OCI-LY3 (cell line): ENCODE data around the gene ACBD6.

Experiments
- H2AFZ ChIP-seq: fragments of 200-600, 300-600 bp; shearing (Covaris generic); 2 replicates; pipeline ENCODE4 v1.6.0; 2014; ENCODE audit warnings: antibody characterized with exemption, low read depth, low read length
- H3K27ac ChIP-seq: fragments of 200-600, 300-600 bp; sonication (generic); 2 replicates; pipeline ENCODE4 v1.5.1; 2014; ENCODE audit warnings: mild to moderate bottlenecking, low read length, moderate library complexity, mixed read lengths
- H3K27me3 ChIP-seq: fragments of 200-600, 300-600 bp; sonication (generic); 2 replicates; pipeline ENCODE4 v1.6.1; 2014; ENCODE audit warnings: low read depth, low read length, mixed read lengths
- H3K36me3 ChIP-seq: fragments of 200-600, 300-600 bp; sonication (generic); replicated peaks from 2 replicates; pipeline ENCODE3; 2014; ENCODE audit warnings: low read depth, low read length, mixed read lengths
- H3K4me1 ChIP-seq: fragments of 300-600, 200-600 bp; sonication (generic); 2 replicates; pipeline ENCODE4 v1.6.1; 2014; ENCODE audit warnings: low read length, mixed read lengths
- H3K4me2 ChIP-seq: fragments of 200-600, 300-600 bp; sonication (generic); 2 replicates; pipeline ENCODE4 v1.6.1; 2014; ENCODE audit warnings: low read length, mixed read lengths
- H3K4me3 ChIP-seq: fragments of 300-600, 200-600 bp; sonication (generic); 2 replicates; pipeline ENCODE4 v1.5.1; 2014; ENCODE audit warnings: antibody characterized with exemption, mild to moderate bottlenecking, low read length, moderate library complexity
- H3K79me2 ChIP-seq: fragments of 300-600, 200-600 bp; shearing (Covaris generic); 2 replicates; pipeline ENCODE4 v1.6.1; 2014; ENCODE audit warnings: mild to moderate bottlenecking, low read length, mixed read lengths
- H3K9ac ChIP-seq: fragments of 300-600, 200-600 bp; shearing (Covaris generic); 2 replicates; pipeline ENCODE4 v1.6.0; 2014; ENCODE audit warnings: mild to moderate bottlenecking, low read length, moderate library complexity
- H3K9me3 ChIP-seq: fragments of 200-600, 300-600 bp; shearing (Covaris generic); 2 replicates; pipeline ENCODE4 v1.6.1; 2014; ENCODE audit warnings: low read length, mixed read lengths; ENCODE audit not compliant: insufficient read depth
- H4K20me1 ChIP-seq: fragments of 200-600, 300-600 bp; sonication (generic); 2 replicates; pipeline ENCODE4 v1.6.1; 2016; ENCODE audit warnings: low read length, mixed read lengths; ENCODE audit not compliant: insufficient read depth
- EZH2phosphoT487 ChIP-seq: fragments of 200-600 bp; shearing (Covaris generic); IDR thresholded peaks from 2 replicates; pipeline ENCODE4 v1.6.1; 2018; ENCODE audit warnings: antibody characterized with exemption, mixed run types, low read depth
- TF ChIP-seq, protein P1 (sequence below): fragments of 200-600, 300-600 bp; sonication (generic); IDR thresholded peaks from 2 replicates; pipeline ENCODE4 v1.5.1; 2014; ENCODE audit warnings: antibody characterized with exemption, low read length, low read depth

Gene ACBD6

DNA sequence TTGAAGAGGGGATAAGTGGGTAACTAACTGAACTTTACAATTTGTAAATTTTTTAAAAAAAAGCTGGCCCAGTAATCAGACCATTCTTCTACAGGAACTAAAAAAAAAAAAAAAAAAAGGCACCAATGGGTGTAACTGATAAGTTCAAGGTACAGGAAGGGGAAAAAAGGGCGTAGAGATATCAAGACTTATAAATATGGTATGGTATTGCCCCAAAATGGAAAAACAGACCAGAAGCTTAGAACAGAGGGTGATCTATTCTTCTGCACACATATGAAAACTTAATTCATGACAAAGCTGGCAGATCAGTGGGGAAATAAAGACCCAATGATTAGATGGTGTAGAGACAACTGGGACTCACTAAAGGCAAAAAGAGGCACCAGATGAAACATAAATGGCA is 213.4 kb downstream of the ACBD6 start:
- Histone ChIP-seq H3K4me1 (no peaks in the 10 kb centered on the region), H3K4me2 (no peak overlapping the region), H2AFZ (no peak overlapping the region), H3K27ac (no peak overlapping the region), H3K4me3 (no peak overlapping the region), H3K27me3 (no peaks in the 10 kb centered on the region), H3K9ac (no peak overlapping the region), H4K20me1 (no peaks in the 10 kb centered on the region), H3K79me2 (no peaks in the 10 kb centered on the region), H3K36me3 (peaks cover 3% of the 10 kb centered on the region), H3K9me3 (no peaks in the 10 kb centered on the region)
- TF ChIP-seq EZH2phosphoT487 = no peak
- TF ChIP-seq, protein P1, sequence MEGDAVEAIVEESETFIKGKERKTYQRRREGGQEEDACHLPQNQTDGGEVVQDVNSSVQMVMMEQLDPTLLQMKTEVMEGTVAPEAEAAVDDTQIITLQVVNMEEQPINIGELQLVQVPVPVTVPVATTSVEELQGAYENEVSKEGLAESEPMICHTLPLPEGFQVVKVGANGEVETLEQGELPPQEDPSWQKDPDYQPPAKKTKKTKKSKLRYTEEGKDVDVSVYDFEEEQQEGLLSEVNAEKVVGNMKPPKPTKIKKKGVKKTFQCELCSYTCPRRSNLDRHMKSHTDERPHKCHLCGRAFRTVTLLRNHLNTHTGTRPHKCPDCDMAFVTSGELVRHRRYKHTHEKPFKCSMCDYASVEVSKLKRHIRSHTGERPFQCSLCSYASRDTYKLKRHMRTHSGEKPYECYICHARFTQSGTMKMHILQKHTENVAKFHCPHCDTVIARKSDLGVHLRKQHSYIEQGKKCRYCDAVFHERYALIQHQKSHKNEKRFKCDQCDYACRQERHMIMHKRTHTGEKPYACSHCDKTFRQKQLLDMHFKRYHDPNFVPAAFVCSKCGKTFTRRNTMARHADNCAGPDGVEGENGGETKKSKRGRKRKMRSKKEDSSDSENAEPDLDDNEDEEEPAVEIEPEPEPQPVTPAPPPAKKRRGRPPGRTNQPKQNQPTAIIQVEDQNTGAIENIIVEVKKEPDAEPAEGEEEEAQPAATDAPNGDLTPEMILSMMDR = no peak

DNA sequence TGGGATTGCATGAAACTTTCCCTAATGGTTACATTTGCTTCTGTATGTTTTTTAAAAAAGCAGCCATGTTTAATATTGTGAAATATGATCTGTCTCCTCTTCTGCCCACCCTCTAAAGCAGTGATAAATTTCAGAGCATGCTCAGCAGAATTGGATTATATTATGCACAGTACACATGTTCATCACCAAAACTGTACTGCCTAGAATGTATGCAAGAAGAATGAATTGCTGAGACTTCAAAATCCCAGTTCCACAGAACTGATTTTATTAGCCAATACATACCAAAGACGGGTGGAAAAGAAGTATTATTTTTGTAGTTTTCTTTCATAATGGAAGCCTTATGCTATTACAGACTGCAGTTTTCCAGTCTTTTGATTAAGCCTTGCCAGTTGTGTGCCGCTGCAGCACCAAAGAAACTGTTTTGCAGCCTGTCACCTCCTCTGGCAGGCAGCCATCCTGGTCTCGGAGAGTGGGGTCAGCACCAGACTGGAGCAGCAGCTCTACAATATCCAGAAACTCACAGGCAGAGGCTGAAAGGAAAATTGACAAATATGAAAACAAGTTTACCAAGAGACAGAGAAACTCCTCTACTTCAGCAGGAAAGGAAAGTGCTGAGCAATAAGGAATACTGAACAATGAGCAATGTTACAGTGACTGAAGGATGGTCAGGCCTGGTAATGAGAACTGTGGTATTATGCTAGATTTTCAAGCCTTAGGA is 214.2 kb downstream of the ACBD6 start:
- Histone ChIP-seq H3K27ac (no peak overlapping the region), H3K79me2 (no peaks in the 10 kb centered on the region), H4K20me1 (no peaks in the 10 kb centered on the region), H2AFZ (no peak overlapping the region), H3K9me3 (no peaks in the 10 kb centered on the region), H3K36me3 (peaks cover 3% of the 10 kb centered on the region), H3K4me1 (no peaks in the 10 kb centered on the region), H3K9ac (no peak overlapping the region), H3K4me3 (no peak overlapping the region), H3K4me2 (no peak overlapping the region), H3K27me3 (no peaks in the 10 kb centered on the region)
- TF ChIP-seq, protein P1 = no peak
- TF ChIP-seq EZH2phosphoT487 = no peak

GRCh38 chr1:180286417-180286816 is 216.0 kb downstream of the ACBD6 start:
- Histone ChIP-seq H3K27me3 (no peaks in the 10 kb centered on the region), H3K4me1 (no peaks in the 10 kb centered on the region), H3K79me2 (no peaks in the 10 kb centered on the region), H3K4me2 (no peak overlapping the region), H4K20me1 (no peaks in the 10 kb centered on the region), H3K9me3 (no peaks in the 10 kb centered on the region), H3K9ac (no peak overlapping the region), H2AFZ (no peak overlapping the region), H3K4me3 (no peak overlapping the region), H3K27ac (no peak overlapping the region), H3K36me3 (peaks cover 3% of the 10 kb centered on the region)
- TF ChIP-seq EZH2phosphoT487 = no peak
- TF ChIP-seq, protein P1 = no peak

DNA sequence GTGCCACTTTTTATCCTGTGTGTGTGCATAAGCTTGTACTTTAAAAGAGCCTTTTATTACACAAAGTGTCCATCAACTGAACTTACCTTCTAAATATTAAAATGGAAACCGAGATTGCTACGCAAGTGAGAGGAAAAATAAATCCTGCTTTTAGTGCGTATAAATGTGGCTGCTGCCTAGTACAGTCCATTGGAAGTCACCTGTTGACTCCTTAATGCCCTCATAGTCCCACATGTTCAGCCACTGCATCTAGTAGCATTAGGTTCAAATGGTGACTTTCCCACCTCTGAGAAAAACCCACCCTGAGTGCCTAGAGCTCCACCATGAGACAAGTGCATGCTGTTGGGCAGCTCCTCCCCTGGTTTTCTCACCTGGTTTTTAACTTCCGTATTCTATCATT is 219.3 kb downstream of the ACBD6 start:
- Histone ChIP-seq H3K9ac (no peak overlapping the region), H3K79me2 (no peaks in the 10 kb centered on the region), H3K36me3 (peaks cover 2% of the 10 kb centered on the region), H2AFZ (no peak overlapping the region), H4K20me1 (no peaks in the 10 kb centered on the region), H3K4me3 (no peak overlapping the region), H3K27me3 (no peaks in the 10 kb centered on the region), H3K4me1 (no peaks in the 10 kb centered on the region), H3K27ac (no peak overlapping the region), H3K9me3 (no peaks in the 10 kb centered on the region), H3K4me2 (no peak overlapping the region)
- TF ChIP-seq EZH2phosphoT487 = no peak
- TF ChIP-seq, protein P1 = no peak
